Stimulated activated CD8-positive, alpha-beta memory T cell treated with anti-CD3 and anti-CD28 coated beads, Interleukin-4, amount 100 ng/mL, for 1 hour (primary cell): ENCODE results near the gene TSPYL1.
"Not testable (repeated sequence)": the region's sequence is repeated elsewhere in the genome, so short reads cannot be mapped to it uniquely, and the experiment has no call there.

Experiments used
- DNase-seq, 2 donors: peaks; one replicate each; pipeline ENCODE4 v3.0.0-alpha.2; 2020; ENCODE audit warnings: low read depth in 2 of 2, low spot score in 1 of 2

TSPYL1 gene

DNA sequence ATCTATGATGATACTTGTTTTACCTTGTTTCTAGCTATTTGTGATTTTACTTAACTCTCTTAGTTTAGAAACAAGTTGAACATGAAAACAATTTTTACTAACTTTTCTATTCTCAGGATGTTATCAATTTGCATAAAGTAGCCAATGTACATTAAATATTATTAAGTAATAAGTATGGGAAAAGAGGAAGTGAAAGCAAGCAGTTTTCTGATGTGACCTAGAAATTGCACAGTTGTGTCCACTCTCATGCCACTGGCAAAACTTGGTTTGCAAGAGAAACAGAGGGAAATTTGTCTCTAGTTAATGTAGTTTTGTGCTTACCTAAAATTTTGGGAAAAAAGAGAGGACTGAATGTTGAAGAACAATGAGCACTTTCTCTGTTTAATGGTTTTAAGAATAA lies 19.2 kb upstream of the TSPYL1 start:
- DNase-seq: no peak

DNA sequence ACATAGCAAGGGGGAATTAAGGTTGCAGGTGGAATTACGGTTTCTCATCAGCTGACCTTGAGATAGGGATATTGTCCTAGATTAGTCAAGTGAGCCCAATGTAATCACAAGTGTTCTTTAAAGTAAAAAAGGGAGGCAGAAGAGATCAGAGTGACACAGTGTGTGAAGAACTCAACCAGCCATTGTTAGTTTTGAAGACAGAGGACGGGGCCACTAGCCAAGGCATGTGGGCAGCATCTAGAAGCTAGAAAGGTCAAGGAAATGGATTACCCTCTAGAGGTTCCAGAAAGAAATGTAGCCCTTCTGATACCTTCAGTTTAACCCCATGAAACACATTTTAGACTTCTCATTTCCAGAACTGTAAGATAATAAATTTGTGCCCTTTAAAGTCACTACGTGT lies 18.5 kb upstream of the TSPYL1 start:
- no peak for DNase-seq

DNA sequence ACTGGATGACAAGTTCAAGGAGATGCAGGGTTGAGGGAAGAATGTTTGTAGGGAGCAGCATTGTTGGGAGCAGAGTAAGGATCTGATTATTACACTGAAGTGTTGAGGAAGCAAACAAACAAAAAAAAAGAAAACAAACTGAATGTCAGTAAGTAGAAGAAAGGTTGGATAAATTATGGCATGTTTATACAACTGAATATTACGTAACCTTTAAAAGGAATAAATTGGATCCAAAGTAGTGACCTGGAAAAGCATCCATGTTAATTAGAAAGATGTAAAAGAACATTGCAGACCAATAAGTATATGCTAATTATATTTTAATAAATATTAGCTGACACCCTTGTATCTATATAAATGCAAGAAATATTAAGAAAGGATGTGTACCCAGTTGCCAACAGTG lies 12.8 kb upstream of the TSPYL1 start:
- no peak for DNase-seq

DNA sequence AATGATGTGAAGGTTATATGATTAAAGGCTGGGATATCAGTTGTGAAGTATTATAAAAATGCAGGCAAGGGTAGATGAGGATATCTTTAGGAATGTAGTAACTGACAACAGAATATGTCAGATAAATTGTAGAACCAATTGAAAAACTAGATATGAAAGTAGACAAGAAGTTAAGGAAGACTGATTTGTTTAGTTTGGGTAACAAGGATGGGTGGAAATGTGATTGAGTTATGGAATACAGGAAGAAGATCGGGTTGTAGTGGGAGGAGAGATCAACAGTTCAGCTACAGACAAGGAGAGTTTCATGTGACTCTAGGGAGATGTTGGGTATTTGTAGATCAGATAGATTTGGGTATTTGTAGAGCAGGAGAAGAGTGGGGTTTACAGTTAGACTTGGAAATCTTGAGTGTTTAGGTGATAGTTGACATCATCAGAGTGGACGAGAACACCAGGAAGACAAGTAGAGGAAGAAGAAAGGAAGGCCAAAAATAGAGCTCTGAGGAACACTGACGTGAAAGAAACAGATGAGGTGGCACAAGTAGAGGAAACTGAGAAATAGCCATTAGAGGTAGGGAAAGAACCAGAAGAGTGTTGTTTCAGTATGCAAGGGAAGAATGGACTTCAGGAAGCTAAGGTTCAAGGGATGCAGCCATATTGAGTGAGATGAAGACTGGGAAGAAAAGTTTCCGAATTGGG lies 12.1 kb upstream of the TSPYL1 start:
- no peak for DNase-seq

DNA sequence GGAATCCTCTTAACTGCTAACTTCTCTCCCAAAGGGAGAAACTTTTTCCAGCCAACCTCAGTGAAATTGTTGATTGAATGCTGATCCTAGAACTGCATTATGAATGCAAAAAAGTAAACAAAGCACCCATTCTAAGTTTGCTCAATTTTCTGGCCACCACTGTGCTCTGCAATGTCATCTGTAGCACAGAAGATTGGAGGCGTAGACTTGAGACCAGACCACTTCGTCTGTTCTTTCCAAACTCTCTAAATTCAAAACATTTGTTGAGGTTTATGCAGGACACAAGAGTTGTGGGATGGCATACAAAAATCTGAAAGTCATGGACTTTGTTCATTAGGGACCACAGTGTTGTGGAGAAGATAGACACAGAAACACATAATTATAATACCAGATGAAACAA lies 11.1 kb upstream of the TSPYL1 start:
- no peak for DNase-seq

DNA sequence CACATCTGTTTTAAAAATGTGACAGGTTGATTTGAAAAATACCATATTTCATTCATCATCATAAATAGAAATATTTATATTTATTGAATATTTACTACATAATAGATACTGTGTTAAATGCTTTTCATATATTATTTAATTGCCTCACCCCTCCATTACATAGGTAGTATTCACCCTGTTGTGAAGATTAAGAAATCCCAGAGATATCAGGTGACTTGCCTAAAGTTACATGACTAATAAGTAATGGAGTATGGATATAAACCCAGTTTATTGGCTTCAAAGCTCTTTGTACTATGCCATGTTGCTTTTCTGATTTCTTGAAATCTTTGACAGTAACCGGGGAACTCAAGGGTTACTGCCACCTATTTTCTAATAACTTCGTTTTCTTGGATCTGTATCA lies 10.1 kb upstream of the TSPYL1 start:
- no peak for DNase-seq

DNA sequence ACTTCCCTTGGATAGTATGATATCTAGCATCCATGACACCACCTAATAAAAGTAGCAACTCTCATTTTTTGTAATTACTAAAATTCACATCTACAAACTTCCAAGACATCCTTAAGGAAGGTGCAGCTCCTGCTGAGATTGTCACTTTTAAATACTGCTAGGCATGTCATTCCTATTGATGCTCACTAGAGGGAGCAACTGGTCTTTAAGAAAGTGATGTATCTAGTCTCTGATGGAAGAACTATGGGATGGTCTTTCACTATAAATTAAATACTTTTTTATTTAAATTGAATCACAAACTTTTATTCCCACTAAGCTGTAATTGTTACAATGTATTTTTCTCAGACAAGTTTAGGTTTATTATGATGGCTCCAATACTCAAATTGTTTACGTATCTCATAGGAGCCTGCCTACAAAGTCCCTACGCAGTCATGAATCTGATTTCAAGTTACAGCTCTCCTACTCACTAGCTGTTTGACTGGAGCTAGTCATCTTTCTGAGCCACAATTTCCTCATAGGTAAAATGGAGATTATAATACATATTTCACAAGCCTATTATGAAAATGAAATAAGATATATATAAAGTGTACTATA lies 8.1 kb upstream of the TSPYL1 start:
- no peak for DNase-seq

DNA sequence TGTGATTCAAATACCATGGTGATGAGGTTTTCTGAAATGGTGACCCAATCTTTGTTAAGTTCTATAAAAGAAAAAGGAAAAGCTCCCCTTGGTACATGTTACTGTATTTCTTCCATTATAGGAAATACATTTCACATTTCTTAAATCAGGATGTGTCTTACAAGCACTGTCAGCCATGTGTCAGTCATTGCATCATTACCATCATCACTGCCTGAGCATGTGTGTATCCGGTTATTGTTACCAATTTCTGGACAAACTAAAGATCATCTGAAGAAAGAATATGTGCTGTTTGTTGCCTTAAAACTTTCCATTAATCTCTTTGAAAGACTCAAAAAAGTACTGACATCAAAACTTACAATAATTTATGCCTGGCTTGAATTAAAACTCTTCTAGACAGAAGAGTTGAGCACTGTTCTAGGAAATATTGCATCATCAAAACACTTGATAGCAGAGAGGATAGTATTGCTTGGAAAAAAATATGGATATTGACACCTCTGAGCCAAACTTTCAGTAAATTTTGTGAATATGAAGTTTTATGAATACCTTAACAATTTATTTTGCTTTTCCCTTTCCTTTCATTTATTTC lies 7.1 kb upstream of the TSPYL1 start:
- no peak for DNase-seq

DNA sequence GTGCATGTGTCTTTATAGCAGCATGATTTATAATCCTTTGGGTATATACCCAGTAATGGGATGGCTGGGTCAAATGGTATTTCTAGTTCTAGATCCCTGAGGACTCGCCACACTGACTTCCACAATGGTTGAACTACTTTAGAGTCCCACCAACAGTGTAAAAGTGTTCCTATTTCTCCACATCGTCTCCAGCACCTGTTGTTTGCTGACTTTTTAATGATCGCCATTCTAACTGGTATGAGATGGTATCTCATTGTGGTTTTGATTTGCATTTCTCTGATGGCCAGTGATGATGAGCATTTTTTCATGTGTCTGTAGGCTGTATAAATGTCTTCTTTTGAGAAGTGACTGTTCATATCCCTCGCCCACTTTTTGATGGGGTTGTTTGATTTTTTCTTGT lies 5.3 kb upstream of the TSPYL1 start:
- DNase-seq: not testable (repeated sequence)

DNA sequence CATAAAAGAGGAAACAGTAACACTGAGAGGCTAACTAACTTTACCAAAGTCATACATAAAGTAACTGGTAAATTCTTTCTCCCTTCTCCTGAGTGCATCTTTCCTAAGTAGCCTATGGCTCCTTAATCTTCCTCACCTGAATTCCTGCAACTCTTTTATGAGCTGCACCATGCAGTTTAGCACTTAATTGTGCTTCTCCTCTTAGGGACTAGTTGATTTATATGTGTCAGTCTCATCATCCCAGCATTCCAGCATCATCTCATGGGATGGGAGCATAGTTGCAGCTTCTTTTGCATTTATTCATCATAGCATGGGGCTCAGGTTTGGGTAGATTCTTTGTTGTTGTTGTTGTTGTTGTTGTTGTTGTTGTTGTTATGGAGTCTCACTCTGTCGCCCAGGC lies 3.5 kb upstream of the TSPYL1 start:
- no peak for DNase-seq

DNA sequence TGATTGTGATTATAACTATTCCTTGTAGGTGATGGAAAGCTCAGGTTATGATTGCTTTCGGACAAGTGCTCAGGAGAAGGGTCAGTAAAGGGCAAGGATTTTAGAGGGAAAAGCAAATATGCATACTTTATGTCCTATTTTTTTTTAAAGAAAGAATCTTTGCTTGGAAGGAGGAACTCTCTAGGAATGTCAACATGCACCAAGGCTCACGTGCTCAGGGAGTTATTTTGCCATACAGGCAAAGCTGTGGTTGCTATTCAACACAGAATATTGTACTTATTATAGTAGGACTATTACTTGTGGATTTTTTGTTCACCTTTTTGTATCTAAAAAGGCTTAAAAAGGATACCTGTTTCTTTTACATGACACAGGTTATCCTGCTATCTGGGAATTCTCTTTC lies 3.0 kb upstream of the TSPYL1 start:
- DNase-seq: no peak

DNA sequence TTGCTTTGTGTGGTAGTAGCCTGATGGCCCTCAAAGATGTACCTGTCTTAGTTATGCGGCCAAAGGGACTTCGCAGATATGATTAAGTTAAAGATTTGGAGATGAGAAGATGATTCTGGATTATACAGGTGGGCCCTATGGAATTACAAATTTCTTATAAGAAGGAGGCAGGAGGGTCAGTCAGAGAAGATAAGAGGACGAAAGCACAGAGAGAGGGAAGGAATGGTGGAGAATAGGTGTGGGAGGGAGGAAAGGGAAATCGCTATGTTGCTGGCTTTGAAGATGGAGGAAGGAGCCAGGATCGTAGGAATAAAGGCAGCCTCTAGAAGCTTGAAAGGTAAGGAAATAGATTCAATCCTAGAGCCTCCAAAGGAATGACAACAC lies 1.2 kb upstream of the TSPYL1 start:
- no peak for DNase-seq

DNA sequence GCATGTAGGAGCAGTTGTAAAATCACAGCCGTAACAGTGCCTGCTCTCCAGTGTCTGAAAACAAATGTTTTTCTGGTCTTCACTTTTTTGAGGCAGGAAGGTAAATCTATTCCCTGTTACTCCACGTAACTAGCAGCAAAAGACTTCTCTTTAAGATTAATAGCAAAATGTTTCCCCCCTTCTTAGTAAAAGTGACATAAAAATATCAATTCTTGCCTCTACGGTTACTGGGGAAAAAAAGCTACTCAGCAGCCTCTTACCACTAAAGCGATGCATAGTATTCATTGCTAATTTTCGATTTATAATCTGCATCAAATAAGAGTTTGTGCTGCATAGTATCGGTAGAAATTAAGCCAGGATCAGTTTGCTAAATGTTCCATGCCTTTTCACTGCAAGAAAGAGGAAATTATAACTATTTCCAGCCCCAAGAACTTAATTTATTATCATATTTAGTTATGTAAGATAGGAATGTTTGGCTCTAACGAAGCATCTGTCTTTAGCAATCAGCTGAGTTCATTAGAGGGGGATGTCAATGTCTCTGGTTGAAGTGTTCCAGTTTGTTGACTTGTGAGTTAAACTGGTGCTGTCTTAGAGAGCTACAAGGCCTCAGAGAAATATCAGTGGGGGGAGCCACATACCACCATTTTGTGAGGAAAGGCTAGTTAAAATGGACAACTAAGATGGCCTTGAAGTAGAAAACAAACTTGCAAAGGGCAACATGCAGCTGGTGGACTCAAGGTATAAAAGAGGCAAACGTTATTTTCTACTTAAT lies 617 bp upstream of the TSPYL1 start:
- DNase-seq: no peak

DNA sequence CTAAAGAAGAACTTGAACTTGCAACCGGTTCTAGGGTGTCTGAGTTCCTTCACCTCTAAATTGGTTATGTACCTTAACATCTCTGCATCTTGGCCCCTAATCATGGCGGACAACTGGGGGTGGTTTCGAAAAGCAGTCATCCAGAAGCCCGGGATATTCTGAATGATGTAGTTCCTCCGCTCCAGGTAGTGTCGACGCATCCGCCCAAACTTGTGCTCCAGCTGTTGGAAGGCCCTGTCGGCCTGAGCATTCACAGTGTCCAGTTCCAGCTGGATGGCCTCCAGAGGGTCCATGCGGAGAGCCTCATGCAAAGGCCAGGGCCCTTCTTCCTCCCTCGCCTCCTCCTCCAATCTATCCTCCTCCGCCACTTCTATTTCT lies 887 bp downstream of the TSPYL1 start:
- no peak for DNase-seq

DNA sequence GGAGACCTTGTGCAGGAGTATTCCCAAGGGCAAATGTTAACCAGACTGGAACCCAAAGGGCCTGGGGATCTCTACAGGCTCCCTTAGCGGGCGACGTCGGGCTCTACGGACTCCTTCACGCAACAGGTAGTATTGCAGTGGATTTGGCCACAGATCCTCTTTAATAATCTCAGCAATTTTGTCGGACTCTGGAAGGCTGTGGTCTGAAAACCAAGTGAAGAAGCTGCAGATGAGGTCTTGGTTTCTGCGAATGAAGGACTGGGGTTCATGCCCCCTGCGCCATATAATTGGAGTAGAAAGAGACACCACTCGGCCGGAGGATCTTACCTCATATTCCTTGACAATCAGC lies 1.3 kb downstream of the TSPYL1 start:
- DNase-seq: no peak

DNA sequence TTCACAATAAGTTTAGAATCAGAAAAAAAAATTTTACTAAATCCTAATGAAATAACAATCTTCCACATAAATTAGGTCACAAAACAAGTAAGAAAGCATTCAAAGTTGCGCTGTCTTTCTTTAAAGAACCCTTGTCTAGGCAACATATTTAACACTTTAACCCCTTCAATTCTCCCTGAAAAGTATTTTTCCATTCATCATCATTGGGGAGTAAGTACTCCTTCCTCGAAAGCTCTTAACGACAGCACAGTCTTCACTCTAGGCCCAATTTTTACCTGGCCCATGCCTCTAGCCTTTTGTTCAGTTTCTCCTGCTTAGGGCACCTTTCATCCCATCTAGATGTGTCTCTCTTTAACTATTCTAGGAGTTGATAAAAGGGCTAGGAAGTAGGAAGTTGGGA lies 2.6 kb downstream of the TSPYL1 start:
- DNase-seq: no peak

DNA sequence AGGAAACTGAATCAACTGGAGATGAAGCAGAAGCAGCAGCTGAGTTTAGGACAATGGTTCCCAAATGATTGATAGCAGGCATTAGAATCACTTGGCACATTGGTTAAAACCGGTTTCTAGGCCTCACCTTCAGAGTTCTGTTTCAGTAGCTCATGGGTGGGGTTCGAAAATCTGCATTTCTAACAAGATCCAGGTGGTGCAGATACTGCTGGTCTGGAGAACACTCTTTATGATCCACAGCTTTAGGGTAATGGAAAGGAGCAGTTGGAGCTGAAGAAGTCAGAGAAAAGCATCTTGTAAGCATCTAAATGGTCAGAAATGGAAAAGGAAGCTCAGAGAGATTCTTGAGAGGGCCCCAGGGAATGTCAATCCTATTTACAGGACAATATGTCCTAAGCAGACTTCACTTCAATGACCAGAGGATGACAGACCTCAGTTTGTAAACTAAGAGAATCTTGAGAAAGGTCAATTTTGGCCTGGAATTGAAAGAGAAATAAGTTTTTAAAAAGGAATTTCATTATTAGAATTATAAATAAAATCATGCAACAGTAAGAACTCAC lies 8.5 kb downstream of the TSPYL1 start:
- no peak for DNase-seq

DNA sequence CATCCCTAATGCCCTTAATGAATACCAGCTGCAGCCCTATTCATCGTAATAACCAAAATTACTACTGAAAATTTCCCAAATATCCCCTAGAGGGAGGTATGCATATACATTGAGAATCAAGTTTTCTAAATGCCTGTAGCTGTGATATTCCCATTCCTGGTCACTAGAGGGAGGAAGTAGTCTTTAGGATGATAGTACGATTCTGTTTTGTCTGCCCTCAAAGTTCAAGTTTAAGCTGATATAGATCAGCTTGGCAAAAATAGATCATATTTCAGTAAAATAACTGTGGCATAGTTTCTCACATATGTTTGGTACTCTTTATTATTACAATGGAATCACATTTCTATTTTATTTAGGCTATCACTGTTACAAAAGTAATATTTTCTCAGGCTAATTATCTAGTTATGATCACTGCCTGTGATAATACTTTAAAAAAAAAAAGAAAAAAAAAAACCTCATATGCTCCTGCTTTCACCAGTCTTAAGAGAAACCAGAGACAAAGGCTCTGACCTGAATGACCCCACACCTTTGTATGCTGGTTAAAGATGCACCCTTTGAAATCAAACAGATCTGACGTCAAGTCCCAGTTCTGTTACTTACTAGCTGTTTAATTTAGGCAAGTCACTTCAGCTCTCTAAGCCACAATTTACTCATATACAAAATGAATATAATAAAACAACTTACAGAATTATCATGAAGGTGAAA lies 11.0 kb downstream of the TSPYL1 start:
- no peak for DNase-seq

DNA sequence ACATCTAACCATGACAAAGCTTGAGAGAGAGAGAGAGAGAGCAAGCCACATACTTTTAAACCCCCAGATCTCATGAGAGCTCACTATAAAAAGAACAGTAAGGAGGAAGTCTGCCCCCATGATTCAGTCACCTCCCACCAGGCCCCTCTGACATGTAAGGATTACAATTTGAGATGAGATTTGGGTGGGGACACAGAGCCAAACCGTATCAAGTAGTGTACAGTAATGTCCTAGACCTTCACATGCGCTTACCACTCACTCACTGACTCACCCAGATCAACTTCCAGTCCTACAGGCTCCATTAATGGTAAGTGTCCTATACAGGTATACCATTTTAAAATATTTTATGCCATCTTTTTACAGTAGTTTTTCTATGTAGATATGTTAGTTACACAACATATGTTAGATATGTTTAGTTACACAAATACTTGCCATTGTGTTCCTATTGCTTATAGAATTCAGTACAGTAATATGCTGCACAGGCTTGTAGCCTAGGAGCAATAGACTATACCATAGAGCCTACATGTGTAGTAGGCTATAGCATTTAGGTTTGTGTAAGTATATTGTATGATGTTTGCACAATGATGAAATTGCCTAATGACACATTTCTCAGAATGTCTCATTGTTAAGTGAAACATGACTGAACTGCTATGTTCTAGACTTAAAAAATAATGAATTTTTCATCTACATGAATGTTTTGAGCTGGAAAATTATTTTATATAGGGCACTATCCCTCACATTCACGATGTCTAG lies 11.7 kb downstream of the TSPYL1 start:
- no peak for DNase-seq

DNA sequence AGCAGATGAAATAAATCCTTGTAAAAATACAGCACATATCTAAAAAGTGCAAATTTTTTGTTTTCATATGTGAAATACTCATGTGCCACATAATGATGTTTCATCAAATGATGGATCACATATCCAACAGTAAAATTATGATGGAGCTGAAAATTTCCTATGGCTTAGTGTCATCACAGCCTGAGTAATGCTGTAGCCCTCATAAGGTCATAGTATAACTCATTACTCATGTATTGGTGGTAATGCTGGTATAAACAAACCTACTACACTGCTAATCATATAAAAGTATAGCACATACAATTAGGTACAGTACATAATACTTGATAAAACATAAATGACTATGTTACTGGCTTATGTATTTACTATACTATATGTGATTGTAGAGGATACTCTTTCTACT lies 12.9 kb downstream of the TSPYL1 start:
- no peak for DNase-seq
